A172 (cell line): ENCODE data around the gene GPNMB. TPM values are rescaled to one million over a fixed set of nuclear protein-coding genes. Genes with fewer than 3 reads are reported as not detected.

Experiments used
- DNase-seq: peaks from one replicate; pipeline ENCODE4 v3.0.0-alpha.2; 2015; ENCODE audit warnings: low spot score
- total RNA-seq: library from RNA; depleted of rRNA; stranded (reverse); fragments of >200 nt; shearing (Covaris generic); gene quantifications from 2 replicates; pipeline ENCODE4 v1.2.3, GENCODE V29; 2014

The GPNMB gene
- total RNA-seq, 1 experiment from 2014 or later, result 333 TPM

DNA sequence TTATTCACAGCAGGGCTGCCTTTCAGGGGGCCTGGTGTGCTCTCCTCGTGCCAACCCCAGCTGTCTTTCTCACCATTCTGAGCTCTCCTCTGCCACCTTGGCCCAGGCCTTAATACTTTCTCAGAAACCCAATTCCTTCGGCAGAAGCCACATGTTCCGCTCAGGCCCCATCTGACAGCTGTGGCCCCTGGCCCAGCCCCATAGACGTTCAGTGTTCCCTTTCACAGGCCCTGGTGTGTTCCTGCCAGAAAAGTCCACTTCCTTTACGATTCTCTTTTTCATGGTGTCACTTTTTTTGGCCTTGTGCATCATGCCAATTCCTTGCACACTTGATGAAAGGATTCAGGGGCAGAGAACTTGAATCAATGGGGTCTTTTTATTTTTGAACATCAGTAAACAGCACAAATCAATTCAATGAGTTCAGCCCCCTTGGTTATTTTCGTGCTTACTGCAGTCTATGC lies 15.9 kb upstream of the GPNMB start:
- no peak for DNase-seq

DNA sequence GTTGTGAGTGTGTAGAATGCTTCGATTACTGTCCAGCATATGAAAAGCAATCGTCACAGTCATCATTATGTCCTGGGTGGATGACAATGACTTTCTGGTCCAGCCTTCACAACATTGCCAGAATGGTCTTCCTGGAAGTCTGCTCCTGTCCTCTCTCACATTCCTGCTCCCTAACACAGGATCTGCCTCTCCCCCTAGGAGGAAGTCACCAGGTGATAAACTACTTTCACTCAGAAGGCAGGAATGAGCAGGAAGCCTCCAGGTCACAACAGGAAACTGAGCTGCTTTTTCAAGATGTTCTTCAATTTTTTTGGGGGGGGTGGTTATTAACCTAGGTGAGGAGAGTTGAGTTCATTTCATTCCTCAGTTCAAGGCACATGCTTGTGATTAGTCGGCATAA lies 13.6 kb upstream of the GPNMB start:
- no peak for DNase-seq

DNA sequence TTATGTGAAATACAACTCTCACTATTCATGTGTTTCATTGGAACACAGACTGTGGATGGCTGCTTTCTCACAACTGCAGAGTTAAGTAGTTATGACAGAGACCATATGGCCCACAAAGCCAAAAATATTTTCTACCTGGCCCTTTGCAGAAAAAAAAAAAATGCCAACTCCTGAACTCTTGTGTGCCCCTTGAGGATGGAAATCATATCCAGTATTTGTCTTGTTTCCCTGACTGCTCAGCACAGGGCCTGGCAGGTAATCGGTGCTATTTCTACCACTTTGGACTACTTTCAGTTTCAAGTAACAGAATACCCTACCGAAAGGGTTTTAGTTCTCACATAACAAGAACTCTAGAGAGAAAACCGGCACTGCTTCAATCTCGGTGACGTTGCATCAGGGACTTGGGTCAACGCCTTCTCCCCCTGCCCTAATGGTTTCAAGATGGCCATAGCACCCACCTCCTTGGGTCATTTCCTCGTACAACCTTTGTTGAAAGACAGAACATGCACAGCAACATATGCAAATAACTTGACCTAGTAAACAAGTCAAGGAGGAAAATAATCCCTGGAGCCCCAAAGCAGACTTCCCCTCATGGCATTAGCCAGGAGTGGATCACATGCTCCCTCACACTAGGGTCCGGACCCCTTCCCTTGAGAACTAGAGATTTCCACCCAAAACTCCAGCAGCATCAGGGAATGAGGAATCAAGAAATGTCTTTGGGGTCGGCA lies 11.8 kb upstream of the GPNMB start:
- no peak for DNase-seq

DNA sequence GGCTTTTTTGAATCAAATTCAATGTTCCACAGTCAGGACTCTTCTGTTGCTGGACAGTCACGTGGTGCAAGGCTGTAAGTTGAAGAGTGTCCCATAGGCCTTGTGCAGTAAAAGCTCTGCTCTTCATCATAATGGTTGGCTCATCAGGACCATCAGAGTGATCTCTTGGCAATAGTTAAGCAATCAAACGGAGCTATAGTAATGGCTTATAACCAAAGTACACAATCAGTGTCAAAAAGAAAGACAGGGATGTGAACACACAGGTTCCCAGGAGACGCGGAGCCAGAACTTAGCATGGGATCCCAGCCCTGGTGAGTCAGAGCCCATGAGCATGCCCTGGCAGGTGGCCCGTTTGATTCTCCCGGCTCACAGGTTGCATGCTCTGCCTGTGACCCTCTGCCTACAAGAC lies 10.8 kb upstream of the GPNMB start:
- DNase-seq, result peak; percentile 82

DNA sequence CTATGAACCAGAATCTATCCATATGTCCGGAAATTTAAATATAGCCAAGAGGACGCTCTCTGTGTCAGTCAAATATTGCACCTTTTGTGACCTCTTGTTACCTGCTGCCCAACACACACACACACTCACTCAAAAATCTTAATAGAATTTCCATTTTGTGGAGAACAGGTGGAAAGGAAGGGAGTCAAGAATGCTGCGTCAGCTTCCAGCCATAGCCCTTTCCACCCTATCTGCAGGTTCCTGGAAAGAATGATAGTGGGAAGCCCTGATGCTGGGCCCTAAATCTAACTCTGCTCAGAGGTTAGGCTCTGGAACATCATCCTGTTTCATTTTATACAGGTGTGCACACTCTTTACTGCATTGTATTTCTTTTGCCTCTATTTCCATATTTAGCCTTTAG lies 9.6 kb upstream of the GPNMB start:
- no peak for DNase-seq

DNA sequence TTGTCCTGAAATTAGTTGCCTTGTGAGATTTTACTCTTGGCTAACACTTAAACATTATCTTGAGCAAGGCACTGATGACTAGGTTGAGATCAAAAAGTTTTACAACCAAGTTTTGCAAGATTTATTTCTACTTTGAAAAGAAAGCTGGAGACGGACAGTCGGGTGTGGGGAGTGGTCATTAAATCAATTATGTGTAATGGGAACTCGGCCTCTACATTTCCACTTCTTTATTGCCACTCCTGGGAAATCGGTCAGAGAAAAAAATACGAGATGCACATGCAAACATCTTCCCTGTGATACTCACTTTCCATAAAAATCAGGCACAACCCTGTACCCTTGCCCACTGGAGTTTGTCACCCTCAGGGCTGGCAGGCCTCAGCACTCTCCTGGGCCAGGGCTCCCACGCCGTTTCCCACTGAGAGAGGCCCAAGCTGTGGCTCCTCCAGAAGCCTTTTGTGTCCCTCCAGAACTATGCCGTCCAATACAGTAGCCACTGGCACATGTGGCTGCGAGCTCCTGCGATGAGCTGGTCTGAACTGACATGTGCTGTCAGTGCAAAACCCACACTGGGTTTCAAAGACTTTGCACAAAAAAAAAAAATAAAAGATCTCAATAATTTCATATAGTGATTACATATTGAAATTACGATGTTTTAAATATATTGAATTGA lies 7.5 kb upstream of the GPNMB start:
- DNase-seq, result no peak

DNA sequence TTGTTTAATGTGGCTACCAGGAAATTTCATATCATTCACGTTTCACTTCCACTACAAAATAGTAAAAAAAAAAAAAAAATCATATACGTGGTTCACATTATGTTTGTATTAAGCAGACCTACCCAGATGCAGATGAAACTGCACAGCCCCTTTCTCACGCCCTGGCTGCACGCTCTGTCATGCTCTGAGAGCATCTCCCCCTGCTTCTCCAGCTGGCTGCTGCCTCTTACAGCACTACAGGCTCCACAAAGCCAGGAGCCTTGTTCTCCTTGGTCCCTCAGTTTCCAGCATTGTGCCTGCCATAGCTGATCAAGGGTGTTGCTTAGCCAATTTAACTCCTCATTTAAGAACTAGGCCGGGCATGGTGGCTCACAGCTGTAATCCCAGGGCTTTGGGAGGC lies 6.9 kb upstream of the GPNMB start:
- no peak for DNase-seq

DNA sequence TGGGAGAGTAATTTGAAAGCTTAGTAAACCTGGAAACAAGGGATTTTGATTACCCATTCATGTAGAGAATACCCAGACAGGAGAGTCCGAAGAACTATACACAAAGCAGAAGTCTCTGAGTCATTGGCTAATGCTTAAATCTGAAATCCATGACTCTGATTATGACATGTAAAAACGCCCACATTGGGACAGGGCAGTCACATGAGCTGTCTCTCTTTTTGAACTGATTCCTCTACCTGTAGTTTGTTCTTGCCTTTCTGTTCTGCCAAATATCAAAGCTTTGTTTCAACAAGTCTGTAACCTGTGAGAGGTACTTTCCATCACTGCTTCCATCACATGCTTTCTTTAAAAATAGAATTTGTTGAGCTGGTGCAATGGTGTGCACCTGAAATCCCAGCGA lies 4.3 kb upstream of the GPNMB start:
- DNase-seq, result no peak

DNA sequence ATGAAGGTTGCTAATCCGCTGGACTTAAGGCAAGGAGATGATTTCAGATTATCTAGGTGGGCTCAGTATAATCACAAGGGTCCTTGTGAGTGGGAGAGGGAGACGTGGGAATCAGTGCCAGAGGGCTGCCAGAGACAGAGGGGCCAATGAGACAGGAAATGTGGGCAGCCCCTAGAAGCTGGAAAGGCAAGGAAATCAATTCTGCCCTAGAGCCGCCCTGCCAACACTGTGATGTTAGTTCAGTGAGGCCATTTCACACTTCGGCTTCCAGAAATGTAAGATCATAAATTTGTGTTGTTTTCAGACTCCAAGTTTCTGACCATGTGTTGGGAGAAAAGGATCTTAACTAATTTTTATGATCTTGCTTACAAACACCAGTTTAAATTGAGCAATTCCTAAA lies 3.6 kb upstream of the GPNMB start:
- DNase-seq, result no peak

DNA sequence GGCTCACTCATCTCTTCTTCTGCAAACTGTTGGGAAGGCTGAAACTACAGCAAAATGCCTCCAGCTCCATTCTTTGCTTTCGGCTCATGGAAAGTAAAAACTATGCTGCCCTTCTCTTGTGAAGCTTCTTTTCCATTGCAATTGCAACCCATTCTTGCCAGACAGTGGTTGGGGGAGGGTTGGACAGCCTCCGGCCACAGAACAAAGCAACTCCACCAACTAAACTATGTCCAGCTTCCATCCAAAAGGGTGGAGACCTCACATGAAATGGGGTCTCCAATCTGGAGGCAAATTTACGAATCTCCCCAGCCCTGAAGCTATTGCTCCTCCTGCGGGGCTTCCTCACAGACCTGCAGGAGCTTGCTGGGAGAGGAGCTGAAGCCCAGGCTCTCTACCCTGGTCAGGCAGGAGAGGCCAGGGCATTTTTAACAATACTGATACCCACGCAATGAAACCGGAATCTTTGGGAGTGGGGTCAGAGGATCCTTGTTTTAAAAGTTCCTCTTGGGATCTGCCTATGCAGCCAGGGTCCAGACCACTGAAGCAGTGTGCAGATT lies 549 bp downstream of the GPNMB start:
- DNase-seq, result no peak

DNA sequence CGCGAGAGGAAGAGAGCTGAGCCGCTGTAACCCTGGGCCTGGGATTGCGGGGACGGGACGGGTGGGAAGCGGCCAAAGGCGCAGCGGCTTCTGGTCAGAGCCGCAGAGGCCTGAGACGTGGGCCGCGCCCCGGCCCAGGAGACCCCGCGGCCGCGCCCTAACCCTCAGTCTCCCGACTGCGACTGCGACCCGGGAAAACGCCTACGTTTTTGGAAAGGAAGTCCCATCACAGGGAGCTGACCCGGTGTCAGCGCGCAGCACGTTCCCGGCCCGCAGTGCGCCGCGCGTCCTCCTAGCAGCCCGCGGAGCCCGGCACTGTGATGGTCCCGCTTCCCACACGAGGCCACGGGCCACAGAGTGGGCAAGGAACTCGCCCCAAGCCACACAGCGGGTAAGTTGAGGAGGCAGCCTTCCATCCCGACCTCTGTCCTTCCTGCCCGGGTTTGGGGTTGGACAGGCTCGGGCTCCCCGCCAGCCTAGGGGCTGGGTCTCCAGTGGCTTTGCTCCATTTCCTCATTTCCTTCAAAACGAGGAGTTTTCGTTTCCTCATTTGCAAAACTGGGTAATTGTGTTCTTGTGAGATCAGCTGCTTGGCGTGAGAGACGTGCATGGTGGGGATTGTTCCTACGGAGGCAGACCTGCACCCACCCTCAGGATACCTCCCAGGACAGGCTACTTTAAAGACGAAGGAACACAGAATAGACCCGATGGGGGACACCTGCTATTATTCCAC lies 1.2 kb downstream of the GPNMB start:
- DNase-seq, result no peak

DNA sequence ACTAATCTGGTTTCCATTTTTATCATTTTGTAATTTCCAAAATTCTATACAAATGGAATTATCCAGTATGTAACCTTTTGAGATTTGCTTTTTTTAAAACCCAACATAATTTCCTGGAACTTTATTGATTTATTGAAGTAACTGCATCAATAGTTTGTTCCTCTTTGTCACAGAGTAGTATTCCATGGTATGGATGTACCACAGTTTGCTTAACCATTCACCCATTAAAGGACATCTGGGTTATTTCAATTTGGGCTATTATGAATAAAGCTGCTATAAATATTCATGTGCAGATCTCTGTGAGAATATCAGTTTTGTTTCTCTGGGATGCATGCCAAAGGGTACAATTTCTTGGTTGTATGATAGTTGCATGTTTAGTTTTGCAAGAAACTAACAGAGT lies 2.9 kb downstream of the GPNMB start:
- DNase-seq, result no peak

DNA sequence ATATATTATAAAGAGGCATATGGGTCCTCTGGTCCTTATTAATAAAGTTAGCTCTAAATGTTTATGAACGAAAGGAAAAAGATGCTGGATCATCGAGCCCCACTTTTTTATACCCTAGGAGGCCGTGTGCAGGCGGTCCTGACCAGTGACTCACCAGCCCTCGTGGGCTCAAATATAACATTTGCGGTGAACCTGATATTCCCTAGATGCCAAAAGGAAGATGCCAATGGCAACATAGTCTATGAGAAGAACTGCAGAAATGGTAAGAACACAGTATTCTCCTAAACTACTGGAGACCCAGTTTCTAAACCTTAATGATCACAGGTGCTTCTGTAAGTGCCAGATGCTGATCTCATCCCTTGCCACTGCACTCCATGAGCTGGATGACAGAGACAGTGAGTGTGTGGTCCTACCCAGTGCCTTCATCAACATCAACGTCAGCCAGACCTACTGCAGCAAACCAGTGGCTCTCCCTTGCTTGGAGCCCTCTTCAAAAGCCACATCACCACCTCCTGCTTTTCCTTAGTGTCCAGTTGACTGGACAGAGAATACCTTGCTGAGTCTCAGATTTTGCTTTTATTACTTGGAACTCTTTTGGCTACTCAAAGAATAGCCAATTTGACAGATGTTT lies 7.6 kb downstream of the GPNMB start:
- peak; percentile 86 for DNase-seq

DNA sequence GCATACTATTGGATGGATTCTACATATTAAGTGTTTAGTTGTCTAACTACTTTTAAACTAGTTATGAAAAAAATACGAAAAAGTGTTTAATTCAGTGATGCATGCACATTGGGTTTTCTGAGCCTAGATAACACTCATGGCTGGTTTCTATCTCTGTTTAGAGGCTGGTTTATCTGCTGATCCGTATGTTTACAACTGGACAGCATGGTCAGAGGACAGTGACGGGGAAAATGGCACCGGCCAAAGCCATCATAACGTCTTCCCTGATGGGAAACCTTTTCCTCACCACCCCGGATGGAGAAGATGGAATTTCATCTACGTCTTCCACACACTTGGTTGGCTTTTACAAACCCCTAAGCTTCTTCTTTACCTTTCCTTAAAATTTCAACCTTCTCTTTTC lies 10.2 kb downstream of the GPNMB start:
- no peak for DNase-seq

DNA sequence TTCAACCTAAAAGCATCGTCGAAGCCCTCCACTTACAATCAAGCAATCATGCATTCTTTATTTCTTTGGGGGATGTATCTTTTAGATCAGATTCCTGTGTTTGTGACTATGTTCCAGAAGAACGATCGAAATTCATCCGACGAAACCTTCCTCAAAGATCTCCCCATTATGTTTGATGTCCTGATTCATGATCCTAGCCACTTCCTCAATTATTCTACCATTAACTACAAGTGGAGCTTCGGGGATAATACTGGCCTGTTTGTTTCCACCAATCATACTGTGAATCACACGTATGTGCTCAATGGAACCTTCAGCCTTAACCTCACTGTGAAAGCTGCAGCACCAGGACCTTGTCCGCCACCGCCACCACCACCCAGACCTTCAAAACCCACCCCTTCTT lies 13.8 kb downstream of the GPNMB start:
- no peak for DNase-seq

DNA sequence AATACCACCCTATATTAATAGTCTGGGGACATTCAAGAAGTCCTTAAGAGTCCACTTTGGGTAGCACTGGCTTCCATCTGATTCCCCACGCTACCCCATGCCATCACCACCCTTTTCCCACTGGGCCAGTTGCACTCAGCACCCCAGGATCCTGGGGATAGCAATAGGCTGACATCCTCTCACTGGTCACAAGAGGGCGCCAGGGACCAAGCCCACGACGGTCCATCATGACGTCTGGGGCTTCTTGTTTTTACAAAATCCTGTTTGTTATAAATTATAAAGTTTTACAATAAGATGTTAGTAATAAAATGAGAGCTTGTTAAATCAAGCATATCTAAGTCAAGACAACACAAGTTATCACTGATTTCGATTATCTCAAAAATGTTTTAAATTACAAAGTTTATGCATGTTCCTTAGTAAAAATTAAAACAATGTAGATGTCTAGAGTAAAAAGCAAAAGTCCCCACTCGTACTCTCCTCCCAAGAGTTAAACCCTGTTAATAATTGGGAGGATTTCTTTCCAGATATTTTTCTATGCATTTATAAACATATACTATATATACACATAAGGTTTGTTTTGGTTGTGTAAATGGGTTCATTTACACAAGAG lies 15.4 kb downstream of the GPNMB start:
- DNase-seq, result peak; percentile 67

DNA sequence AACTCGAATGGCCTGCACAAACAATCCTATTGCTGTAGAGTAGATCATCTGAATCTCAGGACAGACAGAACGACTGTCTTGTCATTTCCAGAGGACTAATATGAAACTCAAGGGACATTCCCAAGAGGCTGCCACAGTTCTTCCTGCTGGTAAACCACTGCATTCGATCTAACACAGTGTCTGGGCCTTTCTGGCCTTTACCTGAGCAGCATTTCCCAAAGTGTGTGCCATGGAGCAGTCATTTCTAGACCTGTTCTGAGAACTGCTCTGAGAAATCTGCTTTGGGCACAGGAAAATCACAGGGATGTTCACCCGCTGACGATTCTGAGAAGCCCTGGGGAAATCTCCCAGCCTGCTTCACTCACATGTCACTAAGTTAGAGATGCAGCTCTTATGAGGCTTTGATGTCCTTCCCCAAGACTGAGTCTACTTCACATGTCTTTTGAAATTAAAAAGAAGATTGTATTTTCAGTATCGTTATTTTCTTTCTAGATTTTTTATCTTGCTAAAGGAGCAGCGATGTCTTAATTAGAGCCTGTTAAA lies 18.4 kb downstream of the GPNMB start:
- DNase-seq, result no peak

DNA sequence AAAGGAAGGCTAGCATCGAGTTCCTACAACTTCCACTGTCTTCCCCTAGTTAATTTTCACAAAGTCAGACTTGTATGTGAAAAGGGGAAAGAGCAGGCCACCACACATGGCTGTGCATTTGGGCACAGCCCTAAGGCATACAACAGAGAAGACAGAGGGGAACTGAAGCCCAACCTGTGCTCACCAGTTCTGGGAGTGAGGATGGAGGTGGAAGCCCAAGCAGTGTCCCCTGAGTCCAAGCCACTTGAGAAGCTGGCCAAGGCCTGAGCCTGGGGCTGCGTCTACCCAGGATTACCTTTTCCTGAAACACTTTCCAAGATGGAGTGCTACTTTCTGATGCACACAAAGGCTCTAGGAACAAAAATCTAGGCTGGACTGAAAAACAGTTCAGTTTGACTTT lies 20.3 kb downstream of the GPNMB start:
- DNase-seq, result no peak

DNA sequence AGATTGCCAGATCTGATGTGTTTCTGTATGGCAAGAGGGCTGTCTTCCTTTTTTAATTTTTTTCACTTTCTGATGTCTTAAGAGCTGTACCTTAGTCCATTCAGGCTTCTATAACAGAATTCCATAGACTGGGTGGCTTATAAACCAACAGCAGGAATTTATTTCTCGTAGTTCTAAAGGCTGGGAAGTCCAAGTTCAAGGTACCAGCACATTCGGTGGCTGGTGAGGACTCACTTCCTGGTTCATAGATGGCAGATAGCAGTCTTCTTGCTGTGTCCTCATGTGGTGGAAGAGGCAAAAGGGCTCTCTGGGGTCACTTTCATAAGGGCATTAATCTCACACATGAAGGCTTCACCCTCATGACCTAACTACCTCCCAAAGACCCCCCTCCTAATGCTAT lies 20.8 kb downstream of the GPNMB start:
- DNase-seq, result no peak

DNA sequence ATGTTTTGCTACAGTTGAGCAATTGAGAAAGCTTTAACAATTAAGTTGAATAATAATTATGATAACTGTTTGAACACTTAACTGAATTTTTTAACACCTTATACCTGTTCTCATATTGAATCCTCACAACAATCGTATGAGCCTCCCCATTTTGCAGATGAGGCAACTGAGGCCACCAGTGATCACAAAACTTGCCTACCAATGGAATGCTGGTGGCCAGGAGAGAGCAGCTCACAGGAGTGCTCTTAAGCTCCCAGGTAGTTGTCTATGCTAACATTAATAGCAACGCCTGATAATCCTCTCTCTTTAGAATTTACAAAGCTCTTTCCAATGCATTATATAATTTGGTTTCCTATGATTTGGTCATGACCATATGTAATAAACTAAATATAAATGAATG lies 21.6 kb downstream of the GPNMB start:
- DNase-seq, result no peak

DNA sequence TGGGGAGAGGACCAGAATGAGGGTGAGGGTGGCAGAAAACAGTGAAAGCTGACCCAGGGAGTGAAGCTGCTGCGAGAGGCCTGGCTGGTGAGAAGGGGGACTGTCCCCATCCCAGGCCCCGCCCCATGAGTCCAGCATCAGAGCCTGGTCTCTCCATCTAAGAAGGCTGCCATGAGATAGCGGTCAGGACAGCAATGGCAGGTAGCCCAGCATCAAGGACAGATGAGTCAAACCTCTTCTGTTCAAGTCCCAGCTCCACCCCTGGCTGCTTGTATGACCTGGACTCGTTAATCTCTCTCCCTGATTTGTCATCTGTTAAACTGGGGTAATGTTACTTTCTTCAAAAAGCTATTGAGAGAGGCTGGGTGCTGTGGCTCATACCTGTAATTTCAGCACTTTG lies 22.2 kb downstream of the GPNMB start:
- peak; percentile 77 for DNase-seq
